GM18511 (cell line): ENCODE results near the gene INPP5A.

Experiments
- ATAC-seq: cut with Tn5 transposase; IDR thresholded peaks from one replicate; pipeline ENCODE4 v1.9.1; 2021; ENCODE audit warnings: mild to moderate bottlenecking, moderate library complexity; ENCODE audit not compliant: unreplicated experiment

The INPP5A gene

DNA sequence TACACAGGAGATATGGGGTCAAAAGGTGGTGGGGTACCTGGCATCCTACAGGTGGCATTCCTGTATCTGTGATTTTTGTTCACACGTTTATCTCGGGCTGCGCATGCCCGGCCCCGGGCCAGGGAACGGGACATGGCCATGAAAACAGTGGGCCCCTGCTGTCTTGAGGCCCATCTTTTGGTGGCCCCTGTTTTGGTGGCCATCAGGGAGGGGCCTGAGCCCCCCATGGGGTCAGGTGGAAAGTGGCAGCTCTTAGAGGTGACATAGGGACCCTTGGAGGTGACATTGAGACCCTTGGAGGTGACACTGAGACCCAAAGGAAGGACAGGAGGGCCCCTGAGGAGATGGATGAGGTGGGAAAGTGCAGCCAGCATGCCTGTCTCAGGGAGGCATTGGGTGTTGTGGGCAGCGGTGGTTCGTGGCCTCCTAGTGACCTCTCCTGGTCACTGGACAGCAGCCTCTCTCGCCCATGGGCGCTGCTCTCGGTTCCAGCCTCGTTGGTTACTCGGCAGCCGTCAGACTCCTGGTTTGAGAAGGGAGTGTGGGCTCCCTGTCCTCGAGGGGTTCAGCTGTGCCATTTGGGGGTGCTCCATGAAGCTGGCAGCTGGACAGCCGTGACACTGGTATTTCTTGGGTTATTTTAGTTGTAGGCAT is 39.9 kb downstream of the INPP5A start:
- ATAC-seq = no peak

GRCh38 chr10:132578287-132578951 is 40.8 kb downstream of the INPP5A start:
- no peak for ATAC-seq

DNA sequence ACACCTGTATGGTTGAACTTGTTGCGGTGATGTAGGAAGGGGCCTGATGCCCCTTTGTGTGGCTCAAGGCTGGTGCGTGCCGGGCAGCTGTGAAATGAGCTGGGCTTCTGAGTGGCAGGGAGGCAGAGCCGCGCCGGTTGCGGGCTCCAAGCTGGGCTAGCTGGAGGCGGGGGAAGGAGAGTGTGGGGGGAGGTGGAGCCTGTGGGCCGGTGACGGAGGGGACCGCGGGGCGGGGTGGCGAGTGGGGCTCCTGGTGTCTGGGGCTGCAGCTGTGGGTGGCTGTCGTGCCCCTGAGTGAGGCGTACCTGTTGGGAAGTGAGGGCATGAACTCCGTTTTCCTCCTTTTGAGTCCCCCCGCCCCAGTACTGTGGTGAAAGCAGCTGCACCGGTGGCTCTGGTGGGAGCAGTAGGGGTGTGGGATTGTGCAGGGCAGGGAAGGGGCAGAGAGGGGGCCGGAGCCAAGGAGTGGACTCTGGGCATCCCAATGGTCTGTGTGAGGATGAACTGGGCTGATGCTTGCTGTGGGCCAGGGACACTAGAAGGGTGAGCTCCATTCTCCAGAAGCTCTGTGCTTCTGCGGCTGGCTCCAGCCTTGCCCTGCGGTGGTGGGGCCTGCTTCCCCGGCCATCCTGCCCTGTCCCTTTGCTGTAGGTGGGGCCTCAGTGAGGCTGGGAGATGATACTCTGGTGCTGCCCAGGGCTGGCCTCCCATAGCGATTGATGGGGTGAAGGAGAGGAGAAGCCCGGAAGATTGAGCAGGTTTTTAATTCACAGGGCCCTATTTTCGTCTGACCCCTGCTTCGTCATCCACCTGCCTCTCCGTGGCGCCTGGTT is 41.7 kb downstream of the INPP5A start:
- ATAC-seq = no peak

DNA sequence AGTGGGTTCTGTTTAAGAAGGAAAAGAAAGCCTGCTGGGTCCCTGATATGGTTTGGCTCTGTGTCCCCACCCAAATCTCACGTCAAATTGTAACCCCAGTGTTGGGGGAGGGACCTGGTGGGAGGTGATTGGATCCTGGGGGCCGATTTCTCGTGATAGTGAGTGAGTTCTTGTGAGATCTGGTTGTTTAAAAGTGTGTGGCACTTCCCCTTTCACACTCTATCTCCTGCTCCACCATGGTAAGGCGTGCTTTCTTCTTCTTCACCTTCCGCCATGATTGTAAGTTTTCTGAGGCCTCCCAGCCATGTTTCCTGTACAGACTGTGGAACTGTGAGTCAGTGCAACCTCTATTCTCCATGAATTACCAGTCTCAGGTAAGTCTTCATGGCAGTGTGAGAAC is 42.6 kb downstream of the INPP5A start:
- ATAC-seq = no peak

DNA sequence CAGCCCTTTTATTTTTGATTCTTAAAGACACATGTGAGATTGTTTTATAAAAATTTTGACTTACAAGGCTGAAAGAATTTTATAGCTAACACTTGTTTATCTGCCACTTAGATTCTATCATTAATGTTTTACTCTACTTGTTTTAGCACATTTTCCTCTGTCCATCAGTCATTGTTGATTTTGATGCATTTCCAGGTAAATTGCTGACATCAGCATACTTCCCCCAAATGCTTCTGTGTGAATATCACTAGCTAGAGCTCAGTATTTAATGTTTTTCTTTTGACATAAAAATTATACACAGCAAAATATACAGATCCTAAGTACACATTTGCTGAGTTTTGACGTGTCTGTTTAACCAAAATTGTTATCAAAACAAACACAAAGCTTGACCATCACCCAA is 43.0 kb downstream of the INPP5A start:
- ATAC-seq = no peak

DNA sequence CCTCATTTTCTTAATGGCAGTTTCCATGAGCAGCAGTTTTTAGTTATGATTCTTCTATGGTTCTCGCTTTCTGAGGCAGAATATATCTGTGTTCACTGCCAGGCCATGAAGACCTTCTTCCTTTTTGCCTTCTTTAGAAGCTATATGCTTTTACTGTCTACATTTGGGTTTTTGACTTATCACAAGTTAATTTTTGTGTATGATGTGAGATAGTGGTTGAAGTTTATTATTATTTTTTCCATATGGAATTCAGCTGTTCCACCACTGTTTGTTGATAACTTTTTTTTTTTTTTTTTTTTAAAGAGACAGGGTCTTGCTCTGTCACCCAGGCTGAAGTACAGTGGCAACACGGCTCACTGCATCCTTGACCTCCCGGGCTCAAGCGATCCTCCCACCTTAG is 44.5 kb downstream of the INPP5A start:
- no peak for ATAC-seq

DNA sequence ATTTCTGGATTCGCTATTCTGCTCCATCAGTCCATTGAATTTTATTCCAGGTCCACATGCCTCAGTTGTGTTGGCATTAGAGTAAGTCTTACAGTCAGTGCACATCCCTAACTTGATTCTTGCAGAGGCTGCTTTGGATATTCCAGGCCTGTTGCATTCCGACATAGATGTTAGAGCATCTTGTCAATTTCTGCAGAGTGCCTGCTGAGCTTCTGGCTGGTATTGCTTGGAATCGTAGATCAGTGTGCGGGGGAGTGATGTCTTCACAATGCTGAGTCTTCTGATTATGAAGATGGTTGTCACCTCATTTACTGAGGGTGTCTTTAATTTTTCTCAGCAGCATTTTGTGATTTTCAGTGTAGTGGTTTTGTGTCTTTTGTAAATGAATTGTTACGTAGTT is 45.2 kb downstream of the INPP5A start:
- no peak for ATAC-seq

DNA sequence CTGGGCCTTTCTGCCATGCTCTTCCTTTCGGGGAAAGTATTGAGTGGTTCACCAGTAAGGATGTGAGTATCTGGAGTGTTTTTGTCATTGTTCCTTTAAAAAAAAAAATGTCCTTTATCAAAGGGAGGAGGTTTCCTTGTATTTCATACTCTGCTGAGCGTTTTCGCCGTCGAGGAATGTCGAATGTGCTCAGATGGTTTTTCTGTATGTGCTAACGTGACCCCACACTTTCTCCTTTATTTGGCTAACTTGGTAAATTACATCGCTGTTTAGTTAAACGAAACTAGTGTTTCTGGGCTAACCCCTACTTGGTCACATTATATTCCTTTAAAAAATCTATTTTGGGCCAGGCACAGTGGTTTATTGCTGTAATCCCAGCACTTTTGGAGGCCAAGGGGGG is 45.9 kb downstream of the INPP5A start:
- ATAC-seq = no peak

DNA sequence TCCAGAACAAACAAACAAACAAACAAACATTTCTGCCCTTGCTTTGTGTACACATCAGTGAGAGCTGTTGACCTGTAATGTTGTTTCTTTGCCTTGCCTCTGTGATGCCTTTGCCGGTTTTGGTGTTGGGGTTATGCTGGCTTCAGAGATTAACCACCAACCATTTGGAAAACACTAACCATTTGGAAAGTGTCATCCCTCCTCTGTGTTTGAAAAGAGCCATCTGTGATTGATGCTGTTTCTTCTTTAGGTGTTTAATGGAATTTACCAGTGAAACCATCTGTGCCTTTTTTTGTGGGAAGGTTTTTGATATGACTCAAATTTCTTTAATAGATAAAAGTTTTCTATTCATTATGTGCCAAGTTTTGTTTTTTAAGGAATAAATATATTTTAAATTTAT is 46.5 kb downstream of the INPP5A start:
- no peak for ATAC-seq

GRCh38 chr10:132585732-132586722 is 48.4 kb downstream of the INPP5A start:
- no peak for ATAC-seq

DNA sequence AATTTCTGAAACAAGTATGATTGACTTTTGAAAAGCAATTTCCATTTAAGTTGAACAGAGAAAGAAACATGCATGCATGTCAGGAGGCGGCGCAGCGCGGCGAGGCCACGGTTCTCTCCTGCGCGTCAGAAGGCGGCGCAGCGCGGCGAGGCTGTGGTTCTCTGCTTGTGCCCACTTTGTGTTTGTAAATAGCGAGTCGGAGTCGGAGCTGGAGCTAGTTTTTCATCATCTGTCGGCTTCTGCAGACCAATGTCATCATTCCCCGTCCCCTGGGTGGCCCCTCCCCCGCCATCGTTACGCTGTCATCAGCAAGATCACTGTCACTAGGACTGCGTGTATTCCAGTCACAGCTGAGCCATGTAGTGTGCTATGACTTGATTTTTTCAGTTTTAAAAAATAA is 49.2 kb downstream of the INPP5A start:
- ATAC-seq = no peak

GRCh38 chr10:132587175-132587574 is 49.6 kb downstream of the INPP5A start:
- ATAC-seq = no peak

DNA sequence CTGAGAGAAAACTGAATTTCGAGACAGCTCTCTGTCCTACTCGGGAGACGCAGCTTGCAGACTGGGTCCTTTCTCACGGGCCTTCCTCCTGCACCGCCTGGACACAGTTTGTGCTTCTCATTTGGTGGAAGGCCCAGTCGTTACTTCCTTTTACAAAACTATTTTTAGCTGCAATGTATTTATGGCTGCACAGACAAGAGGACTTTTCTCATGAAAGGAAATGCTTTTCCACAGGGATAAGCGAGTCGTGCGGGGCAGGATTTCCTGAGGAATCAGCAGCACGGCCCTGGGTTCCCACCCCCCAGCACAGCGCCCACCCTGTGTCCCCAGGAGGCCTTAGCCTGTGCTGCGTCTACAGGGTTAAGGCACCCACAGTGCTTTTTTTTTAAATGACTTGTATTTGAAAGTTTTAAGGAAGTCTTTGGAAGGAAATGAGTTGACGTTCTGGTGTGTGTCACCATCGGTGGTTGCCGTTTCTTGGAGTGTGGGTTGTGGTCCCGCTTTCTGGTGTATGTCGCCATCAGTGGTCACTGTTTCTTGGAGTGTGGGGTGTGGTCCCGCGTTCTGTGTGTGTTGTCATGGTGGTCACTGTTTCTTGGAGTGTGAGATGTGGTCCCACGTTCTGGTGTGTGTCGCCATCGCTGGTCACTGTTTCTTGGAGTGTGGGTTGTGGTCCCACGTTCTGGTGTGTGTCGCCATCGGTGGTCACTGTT is 50.9 kb downstream of the INPP5A start:
- ATAC-seq = peak; percentile 61

- no peak for ATAC-seq
These were observed 51.4 kb downstream of the INPP5A start for GRCh38 chr10:132589015-132589414.

- no peak for ATAC-seq
These were observed 52.1 kb downstream of the INPP5A start for GRCh38 chr10:132589681-132590080.

- no peak for ATAC-seq
These were observed 52.6 kb downstream of the INPP5A start for GRCh38 chr10:132590094-132590751.

GRCh38 chr10:132590752-132591121 is 53.1 kb downstream of the INPP5A start:
- ATAC-seq = no peak

DNA sequence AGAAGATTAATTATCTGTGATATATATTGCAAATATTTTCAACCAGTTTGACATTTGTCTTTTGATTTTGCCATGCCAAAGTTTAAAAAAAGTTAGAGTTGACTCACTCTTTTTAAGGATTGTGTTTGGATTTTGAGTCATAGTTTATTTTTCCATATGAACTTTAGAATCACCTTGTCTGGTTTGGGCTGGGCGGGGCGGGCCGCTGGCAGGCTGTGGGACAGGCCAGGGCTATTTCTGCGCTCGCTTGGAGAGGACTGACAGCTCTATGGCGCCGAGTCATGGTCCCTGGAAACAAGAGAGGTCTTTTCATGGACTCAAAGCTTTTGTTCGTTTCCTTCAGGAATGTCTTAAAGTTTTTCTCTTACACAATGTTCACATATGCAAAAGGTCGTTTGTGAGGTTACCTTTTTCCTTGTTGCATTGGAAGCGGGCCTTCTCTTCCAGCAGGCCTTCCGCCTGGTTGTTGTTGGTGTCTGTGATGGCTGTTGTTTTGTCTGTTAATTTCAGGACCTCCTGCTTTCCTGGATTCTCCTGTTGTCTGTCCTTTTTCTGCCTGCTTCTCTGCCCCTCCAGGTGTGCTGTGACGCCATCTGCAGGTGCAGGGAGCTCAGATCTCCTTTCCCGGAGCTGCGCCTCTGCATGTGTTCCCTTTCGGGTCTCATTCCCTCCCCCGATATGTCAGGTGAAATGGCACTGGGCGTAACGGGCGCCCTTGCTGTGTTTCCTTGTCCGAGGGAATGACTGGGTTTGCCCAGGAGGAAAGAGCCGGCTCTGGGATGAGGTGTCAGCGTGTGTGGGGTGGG is 53.8 kb downstream of the INPP5A start:
- no peak for ATAC-seq
